ENCODE measurements around the gene GDF2. TPM values are rescaled to one million over a fixed set of nuclear protein-coding genes. Genes with fewer than 3 reads are reported as not detected.

GDF2 gene
- total RNA-seq, 1 experiment from 2014 or later = not detected

GRCh38 chr10:47311193-47311931 lies 10.9 kb upstream of the GDF2 start:
- Mint-ChIP-seq H3K36me3 (ENCODE audit: insufficient read depth, unreplicated experiment) (no peaks in the 10 kb centered on the region), H3K9me3 (ENCODE audit: unreplicated experiment) (no peaks in the 10 kb centered on the region), H3K27ac (ENCODE audit: unreplicated experiment) (no peak overlapping the region), H3K27me3 (ENCODE audit: insufficient read depth, unreplicated experiment) (peaks cover 25% of the 10 kb centered on the region), H3K4me3 (ENCODE audit: unreplicated experiment) (no peak overlapping the region), H3K4me1 (ENCODE audit: low read depth, unreplicated experiment) (no peaks in the 10 kb centered on the region)
- no peaks in the 10 kb centered on the region; the same call in 1 of the 2 replicates for H3K27me3 ChIP-seq (replicated peaks; ENCODE audit: control insufficient read depth, insufficient read depth, low read length)
- no peaks in the 10 kb centered on the region for H3K36me3 ChIP-seq (ENCODE audit: control insufficient read depth, insufficient read depth, low read length)
- H3K4me1 ChIP-seq = no peaks in the 10 kb centered on the region
- no peak for TF ChIP-seq CTCF (IDR thresholded peaks at IDR 0.05; ENCODE audit: insufficient read depth in 1 of 2, low read depth in 1 of 2, low read length in 1 of 2, severe bottlenecking in 1 of 2, unreplicated experiment in 1 of 2)
- ChIA-PET CTCF (interaction anchor here (0.5 to 2.8 kb wide), 20 partner anchors 8 to 318 kb away, joined by 3 to 79 read pairs (median 6); partner anchors contain the start of genes GDF10 and GDF2), POLR2A (no interaction called here)
- no TSS peak for BruUV-seq (replicated peaks)
- DNase-seq = no peak
- H3K4me3 ChIP-seq (ENCODE audit: low read depth, low read length) = no peak overlapping the region
- intact Hi-C loops (cut with micrococcal nuclease; ENCODE audit: unreplicated experiment) = loop anchor here (1.0 kb wide), 1 partner anchor 19 kb away; no protein-coding TSS in a partner anchor
- no peaks in the 10 kb centered on the region for H3K9me3 ChIP-seq

DNA sequence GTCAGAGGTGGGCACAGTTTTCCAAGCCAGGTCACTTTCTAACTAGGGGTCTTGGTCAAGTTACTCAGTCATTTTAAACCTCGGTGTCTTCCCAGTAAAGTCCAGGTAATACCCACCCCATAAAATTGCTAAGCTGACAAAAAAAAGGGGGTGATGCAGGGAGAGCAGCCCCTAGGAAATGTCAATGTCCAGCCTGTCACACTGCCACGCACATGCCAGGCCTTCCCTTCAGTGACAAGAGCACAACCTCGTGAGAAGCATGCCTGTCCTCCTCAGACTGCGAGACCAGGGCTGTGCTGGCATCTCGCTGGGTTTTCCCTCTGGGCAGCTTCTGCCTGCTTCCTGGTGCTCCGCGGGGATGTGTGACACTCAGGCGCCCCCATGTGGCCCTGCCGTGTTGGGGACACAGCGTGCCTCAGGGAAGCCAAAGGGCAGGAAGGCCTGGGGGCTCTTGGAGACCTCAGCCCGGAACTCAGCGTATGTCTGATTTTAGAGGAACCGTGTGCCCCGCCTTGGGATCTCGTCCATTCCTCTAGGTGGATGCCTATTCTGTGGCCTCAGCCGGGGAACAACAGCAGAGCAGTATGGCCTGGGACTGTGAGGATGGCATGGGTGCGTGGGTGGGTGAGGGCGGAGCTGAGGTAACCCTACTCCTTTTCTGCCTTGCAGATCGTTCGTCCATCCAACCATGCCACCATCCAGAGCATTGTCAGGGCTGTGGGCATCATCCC lies 10.2 kb upstream of the GDF2 start:
- Mint-ChIP-seq H3K27ac (ENCODE audit: unreplicated experiment) (no peak overlapping the region), H3K27me3 (ENCODE audit: insufficient read depth, unreplicated experiment) (peaks cover 19% of the 10 kb centered on the region), H3K9me3 (ENCODE audit: unreplicated experiment) (no peaks in the 10 kb centered on the region), H3K4me3 (ENCODE audit: unreplicated experiment) (no peak overlapping the region), H3K4me1 (ENCODE audit: low read depth, unreplicated experiment) (no peaks in the 10 kb centered on the region), H3K36me3 (ENCODE audit: insufficient read depth, unreplicated experiment) (no peaks in the 10 kb centered on the region)
- intact Hi-C loops (cut with micrococcal nuclease; ENCODE audit: unreplicated experiment) = loop anchor here (1.0 to 2.0 kb wide), 4 partner anchors 18 to 319 kb away; no protein-coding TSS in a partner anchor
- peak; percentile 95 to 99 for TF ChIP-seq CTCF (IDR thresholded peaks at IDR 0.05; ENCODE audit: insufficient read depth in 1 of 2, low read depth in 1 of 2, low read length in 1 of 2, severe bottlenecking in 1 of 2, unreplicated experiment in 1 of 2)
- ChIA-PET CTCF (interaction anchor here (0.5 to 2.8 kb wide), 20 partner anchors 9 to 319 kb away, joined by 3 to 79 read pairs (median 6); partner anchors contain the start of genes GDF10 and GDF2), POLR2A (no interaction called here)
- Histone ChIP-seq H3K4me3 (ENCODE audit: low read depth, low read length) (no peak overlapping the region), H3K9me3 (no peaks in the 10 kb centered on the region), H3K4me1 (no peaks in the 10 kb centered on the region), H3K36me3 (ENCODE audit: control insufficient read depth, insufficient read depth, low read length) (no peaks in the 10 kb centered on the region), H3K27me3 (replicated peaks; ENCODE audit: control insufficient read depth, insufficient read depth, low read length) (no peaks in the 10 kb centered on the region; the same call in 1 of the 2 replicates)
- BruUV-seq (replicated peaks) = no TSS peak
- DNase-seq = peak; percentile 87 to 90

DNA sequence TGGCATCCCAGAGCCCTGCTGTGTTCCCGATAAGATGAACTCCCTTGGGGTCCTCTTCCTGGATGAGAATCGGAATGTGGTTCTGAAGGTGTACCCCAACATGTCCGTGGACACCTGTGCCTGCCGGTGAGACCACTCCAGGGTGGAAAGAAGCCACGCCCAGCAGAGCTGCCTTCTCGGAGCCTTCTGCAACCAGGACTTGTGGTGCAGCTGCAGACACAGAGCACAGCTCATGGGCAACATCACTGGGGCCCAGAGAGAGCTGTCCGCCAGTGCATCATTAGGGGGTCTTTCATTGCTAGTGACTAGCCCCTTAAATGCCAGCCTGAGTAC lies 9.6 kb upstream of the GDF2 start:
- no peaks in the 10 kb centered on the region for H3K9me3 ChIP-seq
- no peaks in the 10 kb centered on the region for H3K9me3 Mint-ChIP-seq (ENCODE audit: unreplicated experiment)
- no peaks in the 10 kb centered on the region for H3K4me1 ChIP-seq
- H3K36me3 ChIP-seq (ENCODE audit: control insufficient read depth, insufficient read depth, low read length) = no peaks in the 10 kb centered on the region
- H3K4me3 Mint-ChIP-seq (ENCODE audit: unreplicated experiment) = no peak overlapping the region
- H3K4me1 Mint-ChIP-seq (ENCODE audit: low read depth, unreplicated experiment) = no peaks in the 10 kb centered on the region
- intact Hi-C loops (cut with micrococcal nuclease; ENCODE audit: unreplicated experiment) = loop anchor here (1.0 to 2.0 kb wide), 3 partner anchors 265 to 320 kb away; no protein-coding TSS in a partner anchor
- H3K27me3 ChIP-seq (replicated peaks; ENCODE audit: control insufficient read depth, insufficient read depth, low read length) = no peaks in the 10 kb centered on the region
- DNase-seq = no peak
- ChIA-PET POLR2A (no interaction called here), CTCF (interaction anchor here (1.3 to 2.8 kb wide), 9 partner anchors 10 to 320 kb away, joined by 5 to 79 read pairs (median 10); partner anchors contain the start of gene GDF2)
- TF ChIP-seq CTCF (IDR thresholded peaks at IDR 0.05; ENCODE audit: insufficient read depth in 1 of 2, low read depth in 1 of 2, low read length in 1 of 2, severe bottlenecking in 1 of 2, unreplicated experiment in 1 of 2) = no peak
- no TSS peak for BruUV-seq (replicated peaks)
- peaks cover 18% of the 10 kb centered on the region for H3K27me3 Mint-ChIP-seq (ENCODE audit: insufficient read depth, unreplicated experiment)
- H3K36me3 Mint-ChIP-seq (ENCODE audit: insufficient read depth, unreplicated experiment) = no peaks in the 10 kb centered on the region
- no peak overlapping the region for H3K4me3 ChIP-seq (ENCODE audit: low read depth, low read length)
- no peak overlapping the region for H3K27ac Mint-ChIP-seq (ENCODE audit: unreplicated experiment)
